Panc1 (cell line): Measurements from ENCODE around the gene GFAP. TPM values are rescaled to one million over a fixed set of nuclear protein-coding genes. Genes with fewer than 3 reads are reported as not detected.

ENCODE experiments used
- ATAC-seq: fragments of 200-7000 bp; cut with Tn5 transposase; 2 replicates; pipeline ENCODE4 v1.9.1; 2020; ENCODE audit warnings: mild to moderate bottlenecking, moderate library complexity
- BruUV-seq: library from RNA; stranded (reverse); fragments of 400-500 nt; replicated peaks from 2 replicates; lab custom pipeline; 2021; lab: Mats Ljungman, UMichigan
- CTCF ChIA-PET: fragments of 300-600 bp; sonication (Branson Sonifier 250); formaldehyde crosslinking; loops from one replicate; lab custom pipeline; 2022; ENCODE audit warnings: antibody characterized with exemption; lab: Charles Lee
- POLR2A ChIA-PET: fragments of 300-600 bp; sonication (Branson Sonifier 250); formaldehyde crosslinking; loops from one replicate; lab custom pipeline; 2022; ENCODE audit warnings: antibody characterized with exemption; lab: Charles Lee
- DNase-seq: peaks from one replicate; pipeline ENCODE4 v3.0.0-alpha.2; 2010; ENCODE audit warnings: low read depth, low spot score
- H3K27ac ChIP-seq: 2 replicates; pipeline ENCODE4 v1.5.1; 2011; ENCODE audit warnings: mild to moderate bottlenecking, low read length, inconsistent platforms
- H3K27me3 ChIP-seq: fragments of 200-500 bp; sonication (Bioruptor generic); 2 replicates; pipeline ENCODE4 v1.6.0; 2014; ENCODE audit warnings: low read length, inconsistent platforms; ENCODE audit not compliant: control insufficient read depth, insufficient read depth
- H3K36me3 ChIP-seq: fragments of 200-500 bp; sonication (Bioruptor generic); 2 replicates; pipeline ENCODE4 v1.5.1; 2014; ENCODE audit warnings: inconsistent platforms, mild to moderate bottlenecking, low read length, moderate library complexity; ENCODE audit not compliant: control insufficient read depth, insufficient read depth
- H3K4me1 ChIP-seq: 2 replicates; pipeline ENCODE4 v1.5.1; 2011; ENCODE audit warnings: inconsistent platforms, mild to moderate bottlenecking, low read length, moderate library complexity; ENCODE audit not compliant: control insufficient read depth, insufficient read depth
- H3K4me3 ChIP-seq, 2 experiments: 2 replicates each; pipeline ENCODE4 v1.5.1; 2011 to 2012; ENCODE audit warnings: low read depth in 2 of 2, low read length in 2 of 2, mild to moderate bottlenecking in 2 of 2, inconsistent platforms in 1 of 2, moderate library complexity in 1 of 2
- H3K9me3 ChIP-seq: fragments of 200-500 bp; sonication (Bioruptor generic); 2 replicates; pipeline ENCODE4 v1.5.1; 2014; ENCODE audit warnings: low read depth, mild to moderate bottlenecking, inconsistent platforms, low read length, moderate library complexity; ENCODE audit not compliant: control insufficient read depth, insufficient read depth
- CTCF ChIP-seq: fragments of 450-650 bp; IDR thresholded peaks from 2 replicates; pipeline ENCODE4 v1.5.1; 2017; ENCODE audit warnings: mild to moderate bottlenecking
- POLR2AphosphoS5 ChIP-seq: IDR thresholded peaks from 2 replicates; pipeline ENCODE4 v1.6.1; 2012; ENCODE audit warnings: mild to moderate bottlenecking, low read depth, low read length, moderate library complexity
- REST ChIP-seq, 2 experiments: IDR thresholded peaks; 2 replicates each; pipeline ENCODE4 v1.6.1; 2011 to 2012; ENCODE audit warnings: low read depth in 2 of 2, control low read depth in 1 of 2, low read length in 1 of 2, mild to moderate bottlenecking in 1 of 2, moderate library complexity in 1 of 2; ENCODE audit not compliant: insufficient read depth in 1 of 2
- SIN3A ChIP-seq: IDR thresholded peaks from 2 replicates; pipeline ENCODE4 v1.6.1; 2012; ENCODE audit warnings: low read depth, mild to moderate bottlenecking, low read length, moderate library complexity, borderline replicate concordance; ENCODE audit not compliant: insufficient read depth
- TCF7L2 ChIP-seq: IDR thresholded peaks from 2 replicates; pipeline ENCODE4 v1.6.1; 2011; ENCODE audit warnings: mild to moderate bottlenecking, low read depth, low read length, inconsistent platforms
- in situ Hi-C: cut with HindIII; loops from 2 replicates; pipeline ENCODE4 v1.10.0; 2016; ENCODE audit warnings: low sequenced_read_pairs, low pct_unique_long_range_greater_than_20kb
- intact Hi-C: fragments of 100-400 bp; cut with micrococcal nuclease; formaldehyde crosslinking; loops from one replicate; pipeline ENCODE4 v1.10.0; 2022; ENCODE audit not compliant: unreplicated experiment
- total RNA-seq: library from RNA; stranded (reverse); gene quantifications from one replicate; pipeline ENCODE4 v1.2.1, GENCODE V29; 2021; ENCODE audit not compliant: unreplicated experiment

GFAP gene
- total RNA-seq, 1 experiment from 2014 or later = not detected

DNA sequence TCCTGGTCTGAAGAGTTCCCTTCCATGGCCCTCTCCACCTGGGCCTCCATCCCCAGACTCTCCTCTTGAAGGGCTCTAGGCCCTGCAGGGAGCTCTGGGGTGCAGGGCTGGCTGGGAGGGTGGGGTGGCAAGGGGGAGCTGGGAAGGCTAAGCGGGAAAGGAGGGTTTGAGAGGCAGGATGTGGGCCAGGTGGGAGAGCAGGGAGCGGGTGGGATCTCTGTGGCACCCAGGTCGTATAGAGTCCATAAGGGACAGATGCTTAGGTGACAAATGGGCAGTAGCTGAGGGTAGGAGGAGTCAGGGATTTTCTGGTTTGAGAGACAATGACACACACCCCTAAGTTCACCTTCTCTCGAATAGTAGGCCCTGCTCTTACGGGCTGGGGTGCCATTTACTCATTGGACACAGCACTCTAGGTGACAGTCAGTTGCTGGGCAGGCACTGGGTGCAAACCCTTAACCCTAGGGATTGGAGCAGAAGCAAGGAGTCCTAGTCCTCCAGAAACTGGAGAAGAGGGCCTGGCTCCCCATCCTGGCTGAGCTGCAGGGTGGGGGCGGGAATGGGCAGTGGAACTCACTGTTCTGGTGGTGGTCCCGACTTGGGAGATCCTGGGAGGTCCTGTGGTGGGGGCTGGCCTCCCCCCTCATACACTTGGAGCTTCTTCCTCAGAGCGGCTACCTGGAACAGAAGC, 16.9 kb upstream of the GFAP start:
- POLR2A ChIA-PET = no interaction called here
- ATAC-seq (no peak), DNase-seq (no peak)
- TF ChIP-seq REST (IDR thresholded peaks at IDR 0.05; ENCODE audit: insufficient read depth in 1 of 2, low read depth in 2 of 2, low read length in 1 of 2) (no peak), TCF7L2 (no peak), SIN3A (no peak), POLR2AphosphoS5 (no peak), CTCF (no peak)
- Histone ChIP-seq H3K4me3 (no peak overlapping the region), H3K36me3 (peaks cover 2% of the 10 kb centered on the region; the same call in 1 of the 2 replicates), H3K27me3 (no peaks in the 10 kb centered on the region), H3K4me1 (no peaks in the 10 kb centered on the region), H3K27ac (no peak overlapping the region), H3K9me3 (no peaks in the 10 kb centered on the region)
- intact Hi-C loops = no loop called here
- in situ Hi-C loops = no loop called here
- BruUV-seq = no TSS peak
- CTCF ChIA-PET = interaction anchor here (0.5 kb wide), 1 partner anchor 15 kb away, joined by 5 read pairs; no protein-coding TSS in a partner anchor

DNA sequence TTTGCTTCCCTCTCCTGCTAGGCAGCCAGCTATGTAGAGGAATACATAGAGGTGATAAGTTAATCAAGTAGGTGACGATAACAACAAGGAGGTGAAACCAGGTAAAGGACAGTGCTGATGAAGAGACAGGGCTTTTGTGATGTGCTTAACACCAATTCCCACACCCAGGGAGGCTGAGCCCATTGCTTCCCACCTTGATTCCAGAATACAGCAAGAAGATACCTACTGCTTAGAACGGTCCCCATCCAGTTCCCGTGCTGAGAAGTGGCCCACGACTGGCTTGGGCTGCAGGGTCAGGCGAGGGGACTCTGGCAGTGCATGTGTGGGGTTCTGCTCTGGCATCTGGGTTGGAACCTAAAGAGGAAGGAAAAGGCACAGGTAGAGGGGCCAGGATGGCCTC, 16.1 kb upstream of the GFAP start:
- in situ Hi-C loops (no loop called here), intact Hi-C loops (no loop called here)
- DNase-seq (no peak), ATAC-seq (no peak)
- no peaks in the 10 kb centered on the region for H3K27me3 ChIP-seq
- peaks cover 2% of the 10 kb centered on the region; the same call in 1 of the 2 replicates for H3K36me3 ChIP-seq
- TF ChIP-seq SIN3A (no peak), REST (IDR thresholded peaks at IDR 0.05; ENCODE audit: insufficient read depth in 1 of 2, low read depth in 2 of 2, low read length in 1 of 2) (no peak), TCF7L2 (no peak), CTCF (no peak), POLR2AphosphoS5 (no peak)
- no peaks in the 10 kb centered on the region for H3K4me1 ChIP-seq
- BruUV-seq = no TSS peak
- ChIA-PET POLR2A (no interaction called here), CTCF (no interaction called here)
- no peaks in the 10 kb centered on the region for H3K9me3 ChIP-seq
- no peak overlapping the region for H3K27ac ChIP-seq
- H3K4me3 ChIP-seq = no peak overlapping the region
